Neural cell (in vitro differentiated cells): ENCODE results near the gene IFIT3.

Experiments
- CTCF ChIP-seq: fragments of 450-650 bp; IDR thresholded peaks from 2 replicates; pipeline ENCODE4 v1.5.1; 2014; ENCODE audit warnings: antibody characterized with exemption, mild to moderate bottlenecking, moderate library complexity; ENCODE audit not compliant: poor library complexity, severe bottlenecking
- EP300 ChIP-seq: fragments of 450-650 bp; conservative IDR thresholded peaks from 2 replicates; pipeline ENCODE4 v1.6.1; 2014; ENCODE audit warnings: antibody characterized with exemption, mild to moderate bottlenecking, moderate library complexity; ENCODE audit not compliant: poor library complexity, severe bottlenecking
- EZH2 ChIP-seq: fragments of 200-600, 300-800 bp; shearing (Covaris generic), sonication (generic); IDR thresholded peaks from 2 replicates; pipeline ENCODE4 v1.6.1; 2014; ENCODE audit warnings: antibody characterized with exemption, low read length, borderline replicate concordance, mild to moderate bottlenecking; ENCODE audit not compliant: insufficient read depth, poor library complexity, severe bottlenecking
- POLR2AphosphoS5 ChIP-seq: IDR thresholded peaks from 2 replicates; pipeline ENCODE4 v1.6.1; 2012

GRCh38 chr10:89335226-89335625 is 7.4 kb downstream of the IFIT3 start:
- TF ChIP-seq CTCF (no peak), EZH2 (no peak), POLR2AphosphoS5 (no peak), EP300 (no peak)
